NOMO-1 treated with dmso at 0.1 percent for 144 hours (cell line): ENCODE data around the gene MPRIP.
"Not testable (repeated sequence)": the region's sequence is repeated elsewhere in the genome, so short reads cannot be mapped to it uniquely, and the experiment has no call there.

Experiments used
- DNase-seq: peaks from one replicate; lab custom pipeline; 2025; ENCODE audit not compliant: unreplicated experiment; lab: John Stamatoyannopoulos, UW

MPRIP gene

GRCh38 chr17:17125136-17126084 lies 83.2 kb downstream of the MPRIP start:
- DNase-seq = no peak

DNA sequence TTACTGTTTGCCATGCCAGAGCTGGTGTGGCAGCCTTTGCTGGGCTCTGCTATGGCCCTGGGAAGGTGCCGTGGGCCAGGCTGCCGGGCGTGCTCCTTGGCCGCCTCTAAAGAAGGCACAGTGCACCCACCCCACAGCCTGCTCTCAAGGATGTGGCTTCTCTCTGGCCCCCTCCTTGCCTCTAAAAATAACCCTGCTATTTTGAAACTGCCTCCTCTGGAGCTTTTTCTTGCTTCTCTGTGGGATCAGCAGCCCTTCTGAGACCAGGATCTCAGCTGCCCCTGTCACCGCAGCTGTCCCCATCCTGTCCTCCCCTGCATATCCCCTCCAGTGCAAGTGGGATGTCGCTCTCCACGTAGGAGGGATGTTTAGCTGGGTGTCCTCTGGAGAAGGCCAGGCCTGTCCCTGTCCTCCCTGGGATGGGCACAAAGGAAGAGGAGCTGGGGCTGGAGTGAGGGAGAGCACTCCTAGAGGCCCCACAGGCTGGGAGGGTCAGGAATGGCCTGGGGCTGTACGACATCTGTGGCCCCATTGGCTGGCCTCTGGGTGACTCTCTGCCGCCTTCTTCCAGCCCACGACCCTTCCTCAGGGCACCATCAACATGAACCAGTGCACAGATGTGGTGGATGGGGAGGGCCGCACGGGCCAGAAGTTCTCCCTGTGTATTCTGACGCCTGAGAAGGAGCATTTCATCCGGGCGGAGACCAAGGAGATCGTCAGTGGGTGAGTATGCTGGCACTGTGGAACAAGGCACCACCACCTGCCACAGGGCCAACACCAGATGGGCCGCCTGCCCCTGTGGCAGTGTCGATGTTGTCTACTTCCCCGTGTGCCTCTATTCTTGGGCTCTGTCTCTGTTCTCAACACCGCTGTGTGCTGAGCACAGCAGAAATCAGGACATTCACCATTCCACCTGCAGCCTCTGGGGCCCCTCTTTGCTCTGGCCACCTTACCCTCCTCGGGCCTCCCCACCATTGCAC lies 84.2 kb downstream of the MPRIP start:
- DNase-seq = no peak

DNA sequence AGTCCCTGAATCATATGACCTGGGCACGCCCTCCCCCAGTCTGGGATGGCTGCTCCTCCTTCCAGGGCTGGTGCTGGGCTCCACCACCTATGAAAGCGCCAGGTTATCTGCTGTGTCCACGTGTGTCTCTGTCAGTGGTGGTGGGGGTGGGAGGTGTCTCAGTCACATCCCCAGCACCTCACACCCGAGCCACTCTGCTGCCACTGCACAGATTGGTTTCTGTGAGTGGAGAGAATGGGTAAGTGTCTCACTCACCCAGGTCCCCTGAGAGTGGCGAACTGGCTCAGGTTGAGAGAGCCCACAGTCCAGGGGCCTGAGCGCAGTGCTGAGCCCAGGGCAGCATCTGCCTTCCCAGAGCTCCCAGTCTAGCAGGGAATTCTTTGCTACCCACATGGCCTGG lies 84.9 kb downstream of the MPRIP start:
- no peak for DNase-seq

DNA sequence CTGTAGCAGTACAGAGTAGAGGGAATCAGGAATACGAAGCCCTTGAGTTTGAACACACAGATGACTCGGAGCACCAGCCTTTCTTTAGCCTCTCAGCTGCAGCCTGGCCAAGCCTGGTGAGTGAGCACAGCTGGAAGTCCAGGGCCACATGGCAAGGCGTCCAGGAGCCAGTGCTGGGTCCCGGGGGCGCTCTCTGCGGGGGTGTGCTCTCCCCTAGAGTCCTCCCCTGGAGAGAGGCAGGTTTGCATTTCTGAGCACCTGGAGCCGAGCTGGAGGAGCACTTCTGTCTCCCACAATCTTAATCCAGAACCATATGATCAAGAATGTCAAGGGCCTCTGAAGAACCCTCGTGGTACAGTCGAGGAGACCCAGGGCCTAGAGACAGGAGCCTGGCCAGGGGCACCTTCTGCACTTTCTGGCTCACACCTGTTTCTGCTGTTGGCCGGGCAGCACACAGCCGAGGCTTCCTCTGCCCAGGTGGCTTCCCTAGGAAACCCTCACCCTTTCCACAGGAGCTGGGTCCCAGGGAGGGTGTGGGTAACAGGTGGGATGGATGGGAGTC lies 85.6 kb downstream of the MPRIP start:
- DNase-seq = no peak

GRCh38 chr17:17128476-17129075 lies 86.3 kb downstream of the MPRIP start:
- no peak for DNase-seq

DNA sequence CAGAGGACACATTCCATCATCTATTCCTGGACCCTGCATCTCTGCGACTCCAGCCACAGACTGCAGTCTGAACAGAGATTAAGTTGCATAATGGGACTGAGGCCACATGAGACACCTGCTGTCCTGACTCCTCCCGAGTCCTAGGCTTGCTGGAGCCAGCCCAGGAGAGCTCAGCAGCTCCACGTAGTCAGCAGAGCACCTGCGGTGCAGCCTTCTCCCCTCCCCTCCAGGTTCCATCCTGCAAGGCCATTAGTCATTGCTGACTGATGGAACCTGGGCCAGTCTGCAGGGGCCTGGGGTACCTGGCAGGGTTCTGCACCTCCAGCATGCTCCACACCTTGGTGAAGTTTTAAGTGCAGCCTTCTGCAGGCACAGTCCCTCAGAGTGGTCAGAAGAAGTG lies 87.2 kb downstream of the MPRIP start:
- DNase-seq = no peak

- DNase-seq = no peak
These were observed 88.0 kb downstream of the MPRIP start for GRCh38 chr17:17130077-17130844.

- no peak for DNase-seq
These were observed 89.6 kb downstream of the MPRIP start for GRCh38 chr17:17131839-17132238.

DNA sequence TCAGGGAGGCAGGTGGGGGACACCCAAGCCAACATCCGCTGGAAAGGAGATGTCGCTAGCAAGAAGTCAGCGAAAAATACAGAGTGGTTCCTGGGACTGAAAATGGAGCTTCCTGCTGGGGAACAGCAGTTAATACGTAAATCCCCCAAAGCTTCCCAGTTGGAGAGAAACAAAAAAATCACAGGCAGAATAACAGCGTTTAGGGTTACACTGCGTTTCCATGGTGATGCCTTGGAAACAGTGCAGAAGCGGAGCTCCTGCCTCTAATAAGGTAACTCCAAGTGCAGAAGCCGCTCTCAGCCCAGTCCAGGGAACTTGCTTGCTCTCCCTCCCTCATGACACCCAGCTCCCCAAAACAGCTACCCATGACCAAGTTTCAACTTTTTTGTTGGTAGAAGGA lies 90.5 kb downstream of the MPRIP start:
- no peak for DNase-seq

GRCh38 chr17:17134051-17134956 lies 92.0 kb downstream of the MPRIP start:
- no peak for DNase-seq

- DNase-seq = no peak
These were observed 92.7 kb downstream of the MPRIP start for GRCh38 chr17:17134957-17135333.

DNA sequence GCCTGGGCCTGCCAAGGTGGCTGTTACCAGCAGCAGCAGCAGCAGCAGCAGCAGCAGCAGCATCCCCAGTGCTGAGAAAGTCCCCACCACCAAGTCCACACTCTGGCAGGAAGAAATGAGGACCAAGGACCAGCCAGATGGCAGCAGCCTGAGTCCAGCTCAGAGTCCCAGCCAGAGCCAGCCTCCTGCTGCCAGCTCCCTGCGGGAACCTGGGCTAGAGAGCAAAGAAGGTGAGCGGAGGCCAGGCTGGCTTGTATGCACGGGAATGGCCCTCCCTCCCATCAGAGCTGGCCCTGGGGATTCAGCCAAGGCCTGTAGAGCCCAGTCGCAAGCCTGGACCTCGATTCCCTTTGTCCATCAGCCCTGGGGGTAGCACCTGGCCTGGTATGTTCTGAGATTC lies 94.0 kb downstream of the MPRIP start:
- DNase-seq = not testable (repeated sequence)

- DNase-seq = no peak
These were observed 95.7 kb downstream of the MPRIP start for GRCh38 chr17:17137731-17138585.

DNA sequence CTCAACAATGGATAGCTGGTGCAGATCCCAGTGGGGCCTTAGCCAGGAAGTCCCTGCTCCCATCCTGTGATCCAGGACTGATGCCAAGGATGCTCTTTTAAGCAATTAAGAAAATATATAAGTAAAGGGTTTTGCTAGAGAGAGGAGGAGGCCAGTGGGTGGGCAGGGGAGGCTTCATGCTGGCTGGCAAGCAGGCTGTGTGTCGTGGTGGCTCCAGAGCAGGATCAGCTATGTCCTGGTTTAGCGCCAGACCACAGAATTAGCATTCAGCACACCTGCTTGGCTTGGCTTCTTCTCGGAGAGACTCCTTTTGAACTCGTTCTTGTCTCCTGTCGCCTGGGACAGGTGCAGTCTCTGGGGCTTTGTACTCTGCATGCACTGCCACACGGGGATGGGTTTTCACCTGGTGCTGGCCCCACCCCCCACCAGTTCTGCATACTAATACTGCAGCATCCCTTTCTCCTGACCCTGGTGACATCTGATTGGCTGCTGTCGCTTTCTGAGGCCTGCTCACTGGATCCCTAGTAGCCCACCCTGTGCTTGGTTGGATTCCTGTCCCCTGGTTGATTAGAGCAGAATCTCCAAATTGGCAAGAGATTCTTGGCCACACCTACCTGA lies 97.8 kb downstream of the MPRIP start:
- DNase-seq = no peak

- no peak for DNase-seq
These were observed 98.3 kb downstream of the MPRIP start for GRCh38 chr17:17140590-17140980.

DNA sequence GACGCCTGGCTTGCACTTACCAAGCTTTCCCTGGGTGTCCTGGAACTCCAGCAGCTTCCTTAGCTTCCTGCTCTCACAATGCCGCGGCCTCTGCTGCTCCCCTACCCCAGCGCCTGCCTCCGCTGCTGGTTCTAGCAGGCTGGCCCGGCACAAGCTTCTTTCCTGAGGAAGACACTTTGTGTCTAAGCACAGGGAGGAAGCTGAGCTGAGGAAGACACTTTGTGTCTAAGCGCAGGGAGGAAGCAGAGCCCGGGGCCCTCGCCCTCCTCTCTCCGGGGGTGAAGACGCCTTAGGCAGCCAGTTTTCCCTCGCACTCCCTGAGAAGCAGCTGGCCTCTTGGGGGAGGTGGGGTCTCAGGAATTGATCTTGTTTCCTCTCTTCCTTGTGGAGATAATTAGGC lies 99.0 kb downstream of the MPRIP start:
- no peak for DNase-seq

- DNase-seq = peak; percentile 17
These were observed 99.7 kb downstream of the MPRIP start for GRCh38 chr17:17141860-17142552.
